Suprapubic skin (tissue), 4 donors: ENCODE data around the gene DPEP1. TPM values are rescaled to one million over a fixed set of nuclear protein-coding genes. Genes with fewer than 3 reads are reported as not detected.

Experiments
- DNase-seq, 2 donors: peaks; one replicate each; pipeline ENCODE4 v3.0.0-alpha.2; 2019; ENCODE audit warnings: low spot score in 2 of 2
- H3K27ac ChIP-seq: fragments of 200-600 bp; sonication (generic); one replicate; pipeline ENCODE4 v1.5.1; 2019
- H3K27me3 ChIP-seq: fragments of 200-600 bp; sonication (generic); one replicate; pipeline ENCODE4 v1.5.1; 2019
- H3K36me3 ChIP-seq: fragments of 200-600 bp; sonication (generic); one replicate; pipeline ENCODE4 v1.5.1; 2019
- H3K4me1 ChIP-seq: fragments of 200-600 bp; sonication (generic); one replicate; pipeline ENCODE4 v1.5.1; 2019
- H3K4me3 ChIP-seq: fragments of 200-600 bp; sonication (generic); one replicate; pipeline ENCODE4 v1.5.1; 2019; ENCODE audit warnings: mild to moderate bottlenecking
- H3K9me3 ChIP-seq: fragments of 200-600 bp; sonication (generic); one replicate; pipeline ENCODE4 v1.5.1; 2019
- CTCF ChIP-seq, 2 donors: fragments of 200-600 bp in 1 of 2; fragments of 450-650 bp in 1 of 2; sonication (generic) in 1 of 2; IDR thresholded peaks; one replicate each; pipeline ENCODE4 v1.5.1; 2016 to 2019; ENCODE audit warnings: antibody characterized with exemption in 2 of 2, mild to moderate bottlenecking in 1 of 2, moderate library complexity in 1 of 2
- EP300 ChIP-seq: sonication (generic); formaldehyde crosslinking; IDR thresholded peaks from one replicate; pipeline ENCODE4 v1.6.1; 2017; ENCODE audit warnings: antibody characterized with exemption
- POLR2A ChIP-seq, 2 donors: fragments of 450-650 bp; IDR thresholded peaks; one replicate each; pipeline ENCODE4 v1.6.1; 2017; ENCODE audit warnings: antibody characterized with exemption in 2 of 2, mild to moderate bottlenecking in 2 of 2, moderate library complexity in 2 of 2
- POLR2AphosphoS5 ChIP-seq, 3 donors: sonication (generic); formaldehyde crosslinking; IDR thresholded peaks; one replicate each; pipeline ENCODE4 v1.6.1; 2017; ENCODE audit warnings: antibody characterized with exemption in 3 of 3
- WGBS: methylation state at CpG from one replicate; pipeline ENCODE4 v1.1.5; 2018; 5-methylcytosine and 5-hydroxymethylcytosine counted together
- total RNA-seq, 4 donors: library from RNA; depleted of rRNA; stranded (reverse); fragments of >200 nt; gene quantifications; one replicate each; pipeline ENCODE4 v1.1.0, GENCODE V29; 2016

Gene DPEP1
- total RNA-seq, 4 donors from 2014 or later, result 1.3 to 2.3 (median 2.2) TPM; not detected in 1

GRCh38 chr16:89572485-89573205 lies 40.8 kb upstream of the DPEP1 start:
- no peak for TF ChIP-seq POLR2AphosphoS5 (IDR thresholded peaks at IDR 0.05)
- no peak for TF ChIP-seq POLR2A (IDR thresholded peaks at IDR 0.05)
- TF ChIP-seq EP300, result no peak
- TF ChIP-seq CTCF (IDR thresholded peaks at IDR 0.05), result no peak
- H3K27ac ChIP-seq, result no peak overlapping the region
- H3K4me3 ChIP-seq, result no peak overlapping the region
- H3K27me3 ChIP-seq, result peaks cover 53% of the 10 kb centered on the region
- 74% methylated on average over 14 of the region's 19 CpGs for WGBS
- DNase-seq, result no peak
- no peaks in the 10 kb centered on the region for H3K9me3 ChIP-seq
- H3K4me1 ChIP-seq, result peaks cover 30% of the 10 kb centered on the region
- no peaks in the 10 kb centered on the region for H3K36me3 ChIP-seq

GRCh38 chr16:89573826-89574680 lies 39.4 kb upstream of the DPEP1 start:
- no peaks in the 10 kb centered on the region for H3K36me3 ChIP-seq
- no peak for DNase-seq
- H3K9me3 ChIP-seq, result no peaks in the 10 kb centered on the region
- H3K27me3 ChIP-seq, result peaks cover 53% of the 10 kb centered on the region
- no peak for TF ChIP-seq POLR2AphosphoS5 (IDR thresholded peaks at IDR 0.05)
- no peak for TF ChIP-seq POLR2A (IDR thresholded peaks at IDR 0.05)
- no peak for TF ChIP-seq CTCF (IDR thresholded peaks at IDR 0.05)
- TF ChIP-seq EP300, result no peak
- H3K4me1 ChIP-seq, result peaks cover 30% of the 10 kb centered on the region
- 76% methylated on average over 28 of the region's 31 CpGs for WGBS
- peak overlapping the region; percentile 42 for H3K4me3 ChIP-seq
- no peak overlapping the region for H3K27ac ChIP-seq

GRCh38 chr16:89574681-89575246 lies 38.7 kb upstream of the DPEP1 start:
- 2% methylated on average over 19 of the region's 55 CpGs for WGBS
- Histone ChIP-seq H3K4me1 (peaks cover 30% of the 10 kb centered on the region), H3K36me3 (no peaks in the 10 kb centered on the region), H3K27ac (no peak overlapping the region), H3K9me3 (no peaks in the 10 kb centered on the region), H3K27me3 (peaks cover 53% of the 10 kb centered on the region), H3K4me3 (peak overlapping the region; percentile 42)
- peak; percentile 39 to 78 for TF ChIP-seq CTCF (IDR thresholded peaks at IDR 0.05)
- no peak for TF ChIP-seq POLR2A (IDR thresholded peaks at IDR 0.05)
- no peak for TF ChIP-seq EP300
- DNase-seq, result no peak

GRCh38 chr16:89575247-89576152 lies 37.9 kb upstream of the DPEP1 start, which contains the start of gene CPNE7:
CPNE7 (plus strand) TSS chr16:89575758; CDS start chr16:89575898, 140 bp downstream.
- H3K36me3 ChIP-seq, result no peaks in the 10 kb centered on the region
- TF ChIP-seq EP300 (no peak), CTCF (IDR thresholded peaks at IDR 0.05) (no peak), POLR2A (IDR thresholded peaks at IDR 0.05) (no peak), POLR2AphosphoS5 (IDR thresholded peaks at IDR 0.05) (no peak)
- no peak within 1 kb of the TSS for H3K27ac ChIP-seq
- H3K9me3 ChIP-seq, result no peaks in the 10 kb centered on the region
- peaks cover 30% of the 10 kb centered on the region for H3K4me1 ChIP-seq
- H3K4me3 ChIP-seq, result peak within 1 kb of the TSS; percentile 42
- no CpG with 5 or more reads among the region's 103 CpGs for WGBS
- peaks cover 48% of the 10 kb centered on the region for H3K27me3 ChIP-seq
- no peak for DNase-seq
